ENCODE measurements around the gene UGT2B11. TPM values are rescaled to one million over a fixed set of nuclear protein-coding genes. Genes with fewer than 3 reads are reported as not detected.

UGT2B11 gene
- total RNA-seq, 3 donors from 2014 or later: not detected

Other genes starting within 250 kb of the UGT2B11 start
- gene UGT2B7, start 118.3 kb downstream of the UGT2B11 start, total RNA-seq: under 1 TPM in 1 of 3 donors, not detected in 2; 0.18 TPM
- gene UGT2B28, start 65.7 kb upstream of the UGT2B11 start, total RNA-seq: not detected